NCI-H1694 treated with DMSO at 0.1 percent for 48 hours (cell line): ENCODE measurements around the gene SMAD5.

Experiments
- DNase-seq: peaks from one replicate; lab custom pipeline; 2025; lab: John Stamatoyannopoulos, UW

The SMAD5 gene

GRCh38 chr5:136155761-136156160, 23.1 kb downstream of the SMAD5 start:
- DNase-seq: no peak

- DNase-seq: no peak
Measured at GRCh38 chr5:136157514-136157913, 24.9 kb downstream of the SMAD5 start.

DNA sequence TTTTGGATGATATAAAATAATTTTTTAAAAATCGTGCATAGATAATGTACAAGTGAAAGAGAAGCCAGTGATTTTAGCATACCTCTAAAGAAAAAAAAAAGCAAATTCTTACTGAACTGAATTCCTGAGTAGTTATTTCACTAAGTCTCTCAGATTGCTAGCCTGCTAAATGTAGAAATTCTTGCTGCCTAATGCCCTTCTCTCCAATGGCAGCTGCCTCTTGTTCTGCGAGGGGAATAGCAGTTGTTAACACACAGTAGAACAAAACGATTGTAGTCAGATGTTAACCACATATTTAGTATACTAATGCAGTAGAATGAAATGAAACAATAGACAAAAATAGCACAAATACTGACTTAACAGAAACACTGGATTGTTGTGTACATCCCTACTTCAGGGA, 26.8 kb downstream of the SMAD5 start:
- no peak for DNase-seq

DNA sequence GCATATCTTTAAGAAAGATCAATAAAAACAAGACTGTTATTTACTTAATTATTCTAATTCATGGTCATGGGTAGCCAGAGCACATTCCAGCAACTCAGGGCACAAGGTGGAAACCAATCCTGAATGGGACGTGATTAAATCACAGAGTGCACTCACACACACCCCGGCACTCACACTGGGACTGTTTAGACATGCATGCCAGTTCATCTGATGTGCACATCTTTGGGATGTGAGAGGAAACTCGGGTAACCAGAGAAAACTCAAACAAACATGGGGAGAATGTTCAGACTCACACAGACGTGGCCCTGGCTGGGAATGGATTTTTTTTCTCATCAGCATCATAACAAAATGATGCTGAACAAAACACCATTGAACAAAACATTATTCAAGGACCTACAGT, 29.4 kb downstream of the SMAD5 start:
- no peak for DNase-seq

GRCh38 chr5:136164226-136164625, 31.6 kb downstream of the SMAD5 start:
- DNase-seq: no peak

DNA sequence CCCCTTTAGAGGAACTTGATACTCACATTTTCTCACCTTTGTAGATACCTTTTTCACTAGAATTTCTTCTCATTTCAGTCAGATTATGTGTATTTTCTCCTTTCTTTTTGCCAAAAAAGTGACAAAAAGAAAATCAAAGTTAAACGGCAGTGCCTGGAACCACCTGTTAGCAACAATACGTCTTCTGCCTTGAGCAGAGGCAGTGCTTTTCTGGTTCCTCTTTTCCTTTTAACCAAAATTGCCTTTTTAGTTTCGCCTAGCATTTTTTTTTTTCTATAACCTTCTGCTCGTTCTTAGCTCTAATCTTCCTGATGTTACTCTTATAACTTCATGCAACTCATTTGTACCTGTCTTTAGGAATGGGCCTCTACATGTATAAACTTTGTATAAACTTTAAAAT, 34.3 kb downstream of the SMAD5 start:
- no peak for DNase-seq

DNA sequence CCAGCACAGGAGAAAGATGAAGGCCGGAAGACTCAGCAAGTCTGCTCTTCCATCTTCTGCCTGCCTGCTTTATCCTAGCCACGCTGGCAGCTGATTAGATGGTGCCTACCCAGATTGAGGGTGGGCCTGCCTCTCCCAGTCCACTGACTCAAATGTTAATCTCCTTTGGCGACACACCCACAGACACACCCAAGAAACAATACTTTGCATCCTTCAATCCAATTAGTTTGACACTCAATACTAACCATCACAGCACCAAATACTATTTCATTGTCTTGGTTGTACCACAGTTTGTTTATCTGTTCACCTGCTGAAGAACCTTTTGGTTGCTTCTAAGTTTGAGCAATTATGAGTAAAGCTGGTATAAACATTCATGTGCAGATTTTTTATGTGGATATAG, 36.6 kb downstream of the SMAD5 start:
- no peak for DNase-seq

DNA sequence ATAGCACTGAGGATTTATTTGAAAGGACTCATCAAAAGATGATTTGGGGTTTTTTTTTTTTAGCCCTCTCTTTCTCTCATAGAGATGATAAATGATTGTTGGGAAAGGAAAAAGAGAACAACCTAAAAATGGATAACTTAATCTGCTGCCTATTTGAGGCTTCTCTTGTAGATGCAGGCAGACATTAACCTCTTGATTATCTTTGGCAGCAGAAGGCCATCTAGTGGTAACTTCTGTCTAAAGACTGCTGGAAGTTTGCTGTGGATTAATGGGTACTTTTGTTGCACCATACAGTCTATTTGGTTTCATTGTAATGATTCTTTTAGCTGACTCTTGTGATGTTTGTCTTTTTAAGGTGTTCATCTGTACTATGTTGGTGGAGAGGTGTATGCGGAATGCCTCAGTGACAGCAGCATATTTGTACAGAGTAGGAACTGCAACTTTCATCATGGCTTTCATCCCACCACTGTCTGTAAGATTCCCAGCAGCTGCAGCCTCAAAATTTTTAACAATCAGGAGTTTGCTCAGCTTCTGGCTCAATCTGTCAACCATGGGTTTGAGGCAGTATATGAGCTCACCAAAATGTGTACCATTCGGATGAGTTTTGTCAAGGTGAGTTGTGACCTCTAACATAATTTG, 41.5 kb downstream of the SMAD5 start:
- peak; percentile 40 for DNase-seq

GRCh38 chr5:136182618-136183017, 50.0 kb downstream of the SMAD5 start:
- no peak for DNase-seq

GRCh38 chr5:136185974-136186665, 53.5 kb downstream of the SMAD5 start:
- DNase-seq: no peak

DNA sequence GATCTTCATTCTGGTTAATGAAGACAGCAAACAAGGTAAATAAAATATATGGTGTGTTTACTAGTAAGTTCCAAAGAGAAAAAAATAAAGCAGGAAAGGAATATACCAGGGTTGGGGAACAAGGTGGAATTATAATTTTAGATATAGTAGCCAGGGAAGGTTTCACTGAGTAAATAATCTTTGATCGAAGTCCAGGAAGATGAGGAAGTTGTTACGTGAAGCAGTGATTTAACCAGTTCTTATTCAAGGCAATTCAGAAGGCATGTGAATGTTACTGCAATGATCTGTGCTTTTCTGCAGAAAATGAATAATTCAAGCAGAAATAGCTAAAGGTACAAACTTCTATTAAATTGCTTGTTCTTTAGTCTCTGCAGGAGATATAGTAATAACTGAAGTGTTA, 54.2 kb downstream of the SMAD5 start:
- DNase-seq: no peak

GRCh38 chr5:136188859-136189258, 56.2 kb downstream of the SMAD5 start:
- DNase-seq: no peak

DNA sequence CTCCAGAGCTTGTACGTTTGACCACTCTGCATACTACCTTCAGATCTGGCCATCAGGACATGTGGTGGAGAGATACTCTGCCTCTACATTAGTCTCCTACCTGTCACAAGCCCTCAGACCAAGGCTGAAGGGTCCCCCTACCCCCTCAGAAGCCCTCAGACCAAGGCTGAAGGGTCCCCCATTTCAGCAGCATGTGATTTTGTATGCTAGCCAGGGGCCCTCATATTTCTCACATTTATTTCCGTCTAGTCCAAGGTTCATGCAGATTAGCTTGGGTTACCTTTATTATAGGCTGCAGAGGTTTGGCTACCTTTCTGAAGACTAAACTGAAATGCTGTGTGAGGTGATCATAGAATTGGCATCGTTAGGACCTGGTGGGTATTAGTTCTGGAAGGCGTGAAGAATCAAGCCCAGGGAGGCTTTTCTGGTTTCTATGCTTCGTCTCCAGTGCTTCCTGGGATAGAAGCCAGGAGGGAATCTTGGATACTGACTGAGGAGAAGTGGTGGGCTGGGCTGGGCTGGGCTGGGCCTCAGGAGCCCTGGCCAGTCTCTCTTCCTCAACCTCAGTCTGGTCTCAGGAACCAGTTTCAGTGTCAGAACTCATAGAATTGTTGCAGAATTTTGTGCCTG, 57.6 kb downstream of the SMAD5 start:
- no peak for DNase-seq

GRCh38 chr5:136190904-136191303, 58.3 kb downstream of the SMAD5 start:
- no peak for DNase-seq

DNA sequence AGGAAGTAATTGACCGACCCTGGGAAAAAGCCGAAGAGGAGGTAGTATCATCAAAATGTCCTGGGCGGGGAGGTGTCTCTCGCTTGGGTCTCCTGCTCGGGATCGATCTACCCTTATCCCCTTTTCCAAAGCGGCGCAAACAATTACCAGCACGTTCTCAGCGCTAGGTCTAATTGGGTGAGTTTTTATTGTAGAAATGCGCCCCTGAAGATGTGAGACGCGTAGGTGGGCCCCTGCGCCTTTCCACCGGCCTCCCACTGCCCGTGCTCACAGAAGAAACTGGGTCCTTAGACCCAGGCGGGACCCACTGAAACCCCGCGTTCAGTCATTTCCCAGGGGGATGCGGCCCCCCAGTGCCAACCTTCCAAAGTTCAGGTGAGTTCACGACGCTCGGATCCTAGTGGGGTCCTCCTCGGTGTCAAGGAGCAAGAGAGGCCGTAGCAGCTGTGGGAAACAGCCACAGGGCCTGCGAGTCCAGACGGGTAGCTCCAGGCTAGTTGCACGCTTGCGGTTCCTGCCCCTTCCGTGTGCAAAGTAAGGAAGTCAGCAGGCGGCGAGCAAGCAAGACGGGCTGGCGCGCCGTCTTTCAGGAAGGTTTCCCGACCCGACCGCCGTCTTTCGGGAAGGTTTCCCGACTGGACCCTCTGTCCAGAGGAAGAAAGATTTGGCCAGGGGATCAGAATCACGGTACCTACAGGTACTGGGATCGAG, 58.8 kb downstream of the SMAD5 start:
- no peak for DNase-seq

- DNase-seq: no peak
Measured at GRCh38 chr5:136192015-136192525, 59.4 kb downstream of the SMAD5 start.

GRCh38 chr5:136192526-136193321, 60.1 kb downstream of the SMAD5 start, which contains the start of gene SMIM32:
TSS of gene SMIM32 (minus strand) at chr5:136193162. CDS start at chr5:136192524, 638 bp downstream.
- no peak for DNase-seq

DNA sequence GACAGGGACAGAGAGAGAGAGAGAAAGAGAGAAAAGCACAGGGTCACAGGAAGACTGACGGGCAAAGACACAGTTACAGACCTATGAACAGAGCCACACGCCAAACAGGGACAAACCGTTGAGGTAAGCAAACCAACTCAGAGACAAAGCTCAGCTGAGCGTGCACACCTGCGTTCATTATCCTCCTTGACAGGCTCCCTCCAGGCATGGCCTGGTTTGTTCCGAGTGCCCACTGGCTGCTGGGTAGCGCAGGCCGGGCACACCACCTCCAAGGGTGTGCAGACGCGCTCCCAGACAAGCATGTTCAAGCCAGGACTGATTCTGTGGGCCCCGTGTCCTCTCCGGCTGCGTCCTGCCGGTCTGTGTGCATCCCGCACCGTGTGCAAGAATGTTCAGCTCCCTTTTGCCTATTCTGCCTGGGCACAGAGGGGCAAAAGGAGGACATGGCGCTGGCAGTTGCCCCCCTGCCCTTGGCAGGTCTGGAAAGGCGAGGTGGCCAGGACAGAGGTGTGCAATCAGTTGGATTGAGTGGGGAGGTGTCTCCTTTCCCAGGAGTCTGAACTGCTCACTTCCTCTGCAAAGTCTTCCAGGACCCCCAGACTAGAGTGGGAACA, 60.8 kb downstream of the SMAD5 start:
- no peak for DNase-seq

DNA sequence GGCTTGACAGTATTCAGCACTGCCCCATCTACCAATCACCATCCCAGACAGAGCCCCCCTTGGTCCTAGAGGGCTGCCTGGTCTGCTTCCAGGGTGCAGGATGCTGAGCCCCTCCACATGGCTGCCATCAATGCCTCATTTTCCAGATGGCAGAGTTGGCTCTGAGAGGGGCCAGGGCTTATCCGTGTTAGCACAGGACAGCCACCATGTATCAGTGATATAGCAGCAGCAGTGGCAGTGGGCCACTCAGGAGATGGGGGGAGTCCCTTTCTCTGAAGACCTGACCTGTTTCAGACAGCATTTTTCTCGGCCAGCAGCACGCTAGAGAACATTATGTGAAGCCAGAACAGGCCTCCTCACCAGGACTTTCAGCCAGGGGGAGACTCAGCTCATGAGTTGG, 61.9 kb downstream of the SMAD5 start:
- DNase-seq: no peak

DNA sequence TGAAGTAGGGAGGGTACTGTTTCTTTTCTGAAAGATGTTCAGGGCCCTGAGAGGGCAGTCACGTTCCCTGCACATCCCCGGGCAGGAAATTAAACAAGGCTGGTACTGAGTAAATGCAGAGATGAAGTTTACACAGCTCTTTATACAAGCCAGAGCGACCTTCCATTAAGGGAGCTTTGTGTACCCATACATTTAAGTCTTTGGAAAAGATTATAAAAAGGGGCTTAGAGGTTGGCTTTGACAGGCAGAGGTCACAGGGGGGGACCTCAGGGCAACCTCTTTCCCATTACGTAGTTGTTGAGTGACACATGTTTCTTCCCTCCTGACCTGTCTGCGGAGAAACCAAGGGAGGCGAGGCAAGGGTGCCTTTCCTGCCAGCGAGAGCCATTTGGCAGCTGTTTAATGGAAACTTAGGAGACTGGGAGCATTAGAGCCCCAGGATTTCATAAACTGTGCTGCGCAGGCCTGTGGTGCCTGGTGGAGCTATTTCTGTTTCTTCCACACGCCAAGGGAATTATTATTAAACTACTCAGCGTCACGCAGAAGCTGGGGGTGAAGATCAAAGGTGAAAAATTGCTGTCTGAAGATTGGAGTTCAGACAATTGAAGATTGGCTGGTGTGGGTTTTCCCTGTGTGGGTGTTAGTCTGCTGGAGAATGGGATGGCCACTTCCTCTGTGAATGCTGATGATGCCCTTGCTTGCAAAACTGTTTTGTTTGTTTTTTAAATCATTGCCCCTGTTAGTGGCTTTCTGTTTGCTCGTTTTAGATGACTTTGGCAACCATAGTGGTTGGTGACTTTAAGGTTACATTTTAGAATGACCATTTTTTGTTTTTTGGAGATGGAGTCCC, 63.6 kb downstream of the SMAD5 start:
- DNase-seq: no peak
